Osteoblast (primary cell): ENCODE data around the gene SLC7A5. TPM values are rescaled to one million over a fixed set of nuclear protein-coding genes. Genes with fewer than 3 reads are reported as not detected.

Experiments used
- DNase-seq: peaks from one replicate; pipeline ENCODE4 v3.0.0; 2011; ENCODE audit warnings: low spot score, mixed read lengths; ENCODE audit not compliant: insufficient read length; ENCODE audit errors: missing footprints
- H2AFZ ChIP-seq: 2 replicates; pipeline ENCODE4 v1.6.0; 2011; ENCODE audit warnings: mild to moderate bottlenecking, low read length
- H3K27ac ChIP-seq: 2 replicates; pipeline ENCODE4 v1.5.1; 2011; ENCODE audit warnings: mild to moderate bottlenecking, low read depth, low read length, moderate library complexity
- H3K27me3 ChIP-seq: 2 replicates; pipeline ENCODE4 v1.6.0; 2012; ENCODE audit warnings: mild to moderate bottlenecking, control low read depth, inconsistent platforms, low read length, moderate library complexity; ENCODE audit not compliant: insufficient read depth
- H3K36me3 ChIP-seq: 2 replicates; pipeline ENCODE4 v1.5.1; 2011; ENCODE audit warnings: mild to moderate bottlenecking, low read length, control low read depth, moderate library complexity; ENCODE audit not compliant: insufficient read depth
- H3K4me1 ChIP-seq: 2 replicates; pipeline ENCODE4 v1.5.1; 2011; ENCODE audit warnings: mild to moderate bottlenecking, low read length, control low read depth, moderate library complexity; ENCODE audit not compliant: insufficient read depth
- H3K4me2 ChIP-seq: 2 replicates; pipeline ENCODE4 v1.6.0; 2011; ENCODE audit warnings: mild to moderate bottlenecking, low read length; ENCODE audit not compliant: insufficient read depth
- H3K4me3 ChIP-seq: fragments of 200-600 bp; sonication (generic); 3 replicates; pipeline ENCODE4 v1.5.1; 2012; ENCODE audit warnings: mild to moderate bottlenecking, low read length, inconsistent platforms; ENCODE audit not compliant: insufficient read depth
- H3K79me2 ChIP-seq: 2 replicates; pipeline ENCODE4 v1.6.0; 2012; ENCODE audit warnings: mild to moderate bottlenecking, low read length, control low read depth, inconsistent platforms; ENCODE audit not compliant: insufficient read depth
- H3K9me3 ChIP-seq: 2 replicates; pipeline ENCODE4 v1.5.1; 2011; ENCODE audit warnings: low read depth, low read length, control low read depth
- H4K20me1 ChIP-seq: 2 replicates; pipeline ENCODE4 v1.6.0; 2012; ENCODE audit warnings: mild to moderate bottlenecking, low read length, control low read depth; ENCODE audit not compliant: insufficient read depth
- total RNA-seq: library from RNA; depleted of rRNA; stranded (reverse); fragments of >200 nt; gene quantifications from 2 replicates; pipeline ENCODE4 v1.2.3, GENCODE V29; 2012
- TF ChIP-seq, protein P1 (sequence below): IDR thresholded peaks from 2 replicates; pipeline ENCODE4 v1.5.1; 2011; ENCODE audit warnings: mild to moderate bottlenecking, low read depth, low read length, moderate library complexity; ENCODE audit errors: extremely low read depth

Gene SLC7A5
- total RNA-seq, 1 donor, result 90.8 TPM

GRCh38 chr16:87824016-87824990 is 45.0 kb downstream of the SLC7A5 start:
- TF ChIP-seq, protein P1, sequence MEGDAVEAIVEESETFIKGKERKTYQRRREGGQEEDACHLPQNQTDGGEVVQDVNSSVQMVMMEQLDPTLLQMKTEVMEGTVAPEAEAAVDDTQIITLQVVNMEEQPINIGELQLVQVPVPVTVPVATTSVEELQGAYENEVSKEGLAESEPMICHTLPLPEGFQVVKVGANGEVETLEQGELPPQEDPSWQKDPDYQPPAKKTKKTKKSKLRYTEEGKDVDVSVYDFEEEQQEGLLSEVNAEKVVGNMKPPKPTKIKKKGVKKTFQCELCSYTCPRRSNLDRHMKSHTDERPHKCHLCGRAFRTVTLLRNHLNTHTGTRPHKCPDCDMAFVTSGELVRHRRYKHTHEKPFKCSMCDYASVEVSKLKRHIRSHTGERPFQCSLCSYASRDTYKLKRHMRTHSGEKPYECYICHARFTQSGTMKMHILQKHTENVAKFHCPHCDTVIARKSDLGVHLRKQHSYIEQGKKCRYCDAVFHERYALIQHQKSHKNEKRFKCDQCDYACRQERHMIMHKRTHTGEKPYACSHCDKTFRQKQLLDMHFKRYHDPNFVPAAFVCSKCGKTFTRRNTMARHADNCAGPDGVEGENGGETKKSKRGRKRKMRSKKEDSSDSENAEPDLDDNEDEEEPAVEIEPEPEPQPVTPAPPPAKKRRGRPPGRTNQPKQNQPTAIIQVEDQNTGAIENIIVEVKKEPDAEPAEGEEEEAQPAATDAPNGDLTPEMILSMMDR, result no peak
- H3K27ac ChIP-seq, result no peak overlapping the region
- no peaks in the 10 kb centered on the region for H3K27me3 ChIP-seq
- H4K20me1 ChIP-seq, result peaks cover 7% of the 10 kb centered on the region
- H3K4me3 ChIP-seq, result no peak overlapping the region
- no peak overlapping the region for H3K4me2 ChIP-seq
- DNase-seq, result no peak
- no peak overlapping the region for H2AFZ ChIP-seq
- no peaks in the 10 kb centered on the region for H3K36me3 ChIP-seq
- no peaks in the 10 kb centered on the region for H3K4me1 ChIP-seq
- H3K9me3 ChIP-seq, result no peaks in the 10 kb centered on the region
- no peaks in the 10 kb centered on the region for H3K79me2 ChIP-seq

GRCh38 chr16:87823181-87823929 is 46.0 kb downstream of the SLC7A5 start:
- H3K36me3 ChIP-seq, result no peaks in the 10 kb centered on the region
- no peak overlapping the region for H2AFZ ChIP-seq
- H3K4me1 ChIP-seq, result no peaks in the 10 kb centered on the region
- no peaks in the 10 kb centered on the region for H3K27me3 ChIP-seq
- no peaks in the 10 kb centered on the region for H4K20me1 ChIP-seq
- H3K4me2 ChIP-seq, result no peak overlapping the region
- H3K27ac ChIP-seq, result no peak overlapping the region
- no peaks in the 10 kb centered on the region for H3K79me2 ChIP-seq
- H3K4me3 ChIP-seq, result no peak overlapping the region
- TF ChIP-seq, protein P1, result no peak
- DNase-seq, result peak; percentile 83
- peaks cover 3% of the 10 kb centered on the region for H3K9me3 ChIP-seq

DNA sequence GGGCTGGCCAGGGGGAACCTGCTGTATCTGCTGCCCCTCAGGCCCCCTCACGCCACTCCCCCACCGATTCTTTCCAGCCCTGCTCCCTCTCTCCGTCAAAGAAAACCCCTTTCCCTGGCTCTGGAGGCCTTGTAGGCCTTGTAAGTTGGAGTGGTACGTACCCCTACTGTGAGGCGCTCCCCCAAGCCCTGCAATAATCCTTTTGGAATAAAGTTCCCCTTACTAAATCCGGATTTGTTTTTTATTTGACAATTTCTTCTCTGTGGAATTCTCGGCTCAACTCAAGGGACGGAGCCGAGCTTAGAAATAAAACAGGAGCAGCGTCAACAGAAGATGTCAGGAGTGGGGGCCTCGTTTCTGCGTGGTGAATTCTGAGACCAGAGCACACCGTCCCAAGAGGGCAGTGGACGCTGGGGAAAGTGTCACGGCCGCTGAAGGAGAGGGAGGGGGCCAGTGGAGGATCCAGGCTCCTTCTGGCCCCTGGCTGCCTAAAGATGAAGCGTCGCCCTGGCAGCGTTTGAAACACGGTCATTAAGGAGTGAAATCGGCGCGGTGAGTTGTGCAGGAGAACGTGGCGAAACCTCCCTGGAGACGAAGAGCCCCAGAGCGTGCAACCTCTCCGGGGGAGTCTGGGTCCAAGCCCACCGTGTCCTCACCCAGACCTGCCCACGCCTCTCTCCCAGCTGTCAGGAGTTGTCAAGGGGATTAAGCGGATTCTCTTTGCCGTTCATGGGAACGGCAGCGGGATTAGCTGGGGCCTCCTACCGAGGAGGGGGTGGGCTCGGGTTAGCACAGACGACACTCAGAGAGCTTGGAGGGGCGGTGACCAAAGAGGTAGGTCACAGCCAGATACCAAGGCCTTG is 47.0 kb downstream of the SLC7A5 start:
- TF ChIP-seq, protein P1, result no peak

More for the DNA sequence above, 47.0 kb downstream of the SLC7A5 start:
- Histone ChIP-seq H3K4me3 (no peak overlapping the region), H3K36me3 (no peaks in the 10 kb centered on the region), H3K4me1 (no peaks in the 10 kb centered on the region), H3K4me2 (no peak overlapping the region), H3K27me3 (no peaks in the 10 kb centered on the region), H4K20me1 (no peaks in the 10 kb centered on the region), H3K27ac (no peak overlapping the region), H3K9me3 (peaks cover 8% of the 10 kb centered on the region), H3K79me2 (no peaks in the 10 kb centered on the region), H2AFZ (no peak overlapping the region)
- peak; percentile 56 for DNase-seq
